ENCODE data around the gene TUBGCP2.

DNA sequence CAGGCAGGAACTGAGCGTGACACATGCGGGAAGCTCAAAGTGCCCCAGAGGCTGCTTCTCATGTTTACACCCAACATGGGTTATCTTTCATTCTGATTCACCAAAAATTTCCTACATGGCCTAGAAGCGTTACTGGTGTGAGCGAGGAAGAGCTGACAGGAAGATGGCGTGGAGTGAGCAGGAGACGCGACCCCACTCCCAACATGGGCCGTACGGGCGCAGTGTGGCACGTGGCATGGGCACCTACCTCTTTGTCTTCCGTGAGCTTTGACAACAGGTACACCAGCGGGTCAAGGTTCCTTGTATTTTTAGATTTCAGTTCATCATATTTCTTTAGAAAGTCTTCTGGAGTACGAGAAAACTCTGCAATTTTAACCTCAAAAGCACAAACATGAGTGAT is 8.9 kb downstream of the TUBGCP2 start:
- no peak for TF ChIP-seq POLR2AphosphoS5 (IDR thresholded peaks at IDR 0.05; ENCODE audit: low read depth, low read length)
- TF ChIP-seq, protein P1, sequence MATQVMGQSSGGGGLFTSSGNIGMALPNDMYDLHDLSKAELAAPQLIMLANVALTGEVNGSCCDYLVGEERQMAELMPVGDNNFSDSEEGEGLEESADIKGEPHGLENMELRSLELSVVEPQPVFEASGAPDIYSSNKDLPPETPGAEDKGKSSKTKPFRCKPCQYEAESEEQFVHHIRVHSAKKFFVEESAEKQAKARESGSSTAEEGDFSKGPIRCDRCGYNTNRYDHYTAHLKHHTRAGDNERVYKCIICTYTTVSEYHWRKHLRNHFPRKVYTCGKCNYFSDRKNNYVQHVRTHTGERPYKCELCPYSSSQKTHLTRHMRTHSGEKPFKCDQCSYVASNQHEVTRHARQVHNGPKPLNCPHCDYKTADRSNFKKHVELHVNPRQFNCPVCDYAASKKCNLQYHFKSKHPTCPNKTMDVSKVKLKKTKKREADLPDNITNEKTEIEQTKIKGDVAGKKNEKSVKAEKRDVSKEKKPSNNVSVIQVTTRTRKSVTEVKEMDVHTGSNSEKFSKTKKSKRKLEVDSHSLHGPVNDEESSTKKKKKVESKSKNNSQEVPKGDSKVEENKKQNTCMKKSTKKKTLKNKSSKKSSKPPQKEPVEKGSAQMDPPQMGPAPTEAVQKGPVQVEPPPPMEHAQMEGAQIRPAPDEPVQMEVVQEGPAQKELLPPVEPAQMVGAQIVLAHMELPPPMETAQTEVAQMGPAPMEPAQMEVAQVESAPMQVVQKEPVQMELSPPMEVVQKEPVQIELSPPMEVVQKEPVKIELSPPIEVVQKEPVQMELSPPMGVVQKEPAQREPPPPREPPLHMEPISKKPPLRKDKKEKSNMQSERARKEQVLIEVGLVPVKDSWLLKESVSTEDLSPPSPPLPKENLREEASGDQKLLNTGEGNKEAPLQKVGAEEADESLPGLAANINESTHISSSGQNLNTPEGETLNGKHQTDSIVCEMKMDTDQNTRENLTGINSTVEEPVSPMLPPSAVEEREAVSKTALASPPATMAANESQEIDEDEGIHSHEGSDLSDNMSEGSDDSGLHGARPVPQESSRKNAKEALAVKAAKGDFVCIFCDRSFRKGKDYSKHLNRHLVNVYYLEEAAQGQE (IDR thresholded peaks at IDR 0.05; ENCODE audit: insufficient read depth in 1 of 2, low read depth in 2 of 2, low read length in 2 of 2) = no peak
